Fibroblast of lung (primary cell): ENCODE measurements around the gene SEC14L3. TPM values are rescaled to one million over a fixed set of nuclear protein-coding genes. Genes with fewer than 3 reads are reported as not detected.

ENCODE experiments used
- DNase-seq, 2 donors: peaks; one replicate each; pipeline versions ENCODE4 v3.0.0 to v3.0.0-alpha.2; 2010; ENCODE audit warnings: low read depth in 2 of 2
- H2AFZ ChIP-seq: 2 replicates; pipeline ENCODE4 v1.5.1; 2012; ENCODE audit warnings: low read length, control low read depth, inconsistent platforms
- H3K27ac ChIP-seq: 2 replicates; pipeline ENCODE4 v1.5.1; 2011; ENCODE audit warnings: low read length, control low read depth; ENCODE audit not compliant: insufficient read depth
- H3K27me3 ChIP-seq: 2 replicates; pipeline ENCODE4 v1.5.1; 2011; ENCODE audit warnings: mild to moderate bottlenecking, low read length; ENCODE audit not compliant: control insufficient read depth, insufficient read depth
- H3K36me3 ChIP-seq: 2 replicates; pipeline ENCODE4 v1.5.1; 2011; ENCODE audit warnings: low read length; ENCODE audit not compliant: control insufficient read depth, insufficient read depth
- H3K4me1 ChIP-seq: 2 replicates; pipeline ENCODE4 v1.5.1; 2011; ENCODE audit warnings: low read length; ENCODE audit not compliant: control insufficient read depth, insufficient read depth; ENCODE audit errors: extremely low read depth
- H3K4me2 ChIP-seq: 2 replicates; pipeline ENCODE4 v1.5.1; 2011; ENCODE audit warnings: low read length, control low read depth; ENCODE audit not compliant: insufficient read depth; ENCODE audit errors: extremely low read depth
- H3K4me3 ChIP-seq, 4 experiments: fragments of 200-600 bp in 1 of 4; sonication (generic) in 1 of 4; replicated peaks in 1 of 4; 2 replicates each; pipeline ENCODE4 v1.5.1; 2011 to 2016; ENCODE audit warnings: low read length in 4 of 4, low read depth in 3 of 4, mild to moderate bottlenecking in 3 of 4, control low read depth in 2 of 4, inconsistent platforms in 1 of 4, mixed read lengths in 1 of 4; ENCODE audit not compliant: insufficient read depth in 1 of 4; ENCODE audit errors: control extremely low read depth in 1 of 4
- H3K79me2 ChIP-seq: 2 replicates; pipeline ENCODE4 v1.5.1; 2012; ENCODE audit warnings: mild to moderate bottlenecking, low read length, inconsistent platforms; ENCODE audit not compliant: control insufficient read depth, insufficient read depth
- H3K9ac ChIP-seq: 2 replicates; pipeline ENCODE4 v1.5.1; 2011; ENCODE audit warnings: mild to moderate bottlenecking, low read length, control low read depth; ENCODE audit not compliant: insufficient read depth
- H3K9me3 ChIP-seq: 2 replicates; pipeline ENCODE4 v1.5.1; 2012; ENCODE audit warnings: low read depth, low read length; ENCODE audit not compliant: control insufficient read depth, insufficient read depth
- H4K20me1 ChIP-seq: 2 replicates; pipeline ENCODE4 v1.5.1; 2011; ENCODE audit warnings: low read length; ENCODE audit not compliant: control insufficient read depth, insufficient read depth; ENCODE audit errors: extremely low read depth
- CTCF ChIP-seq, 2 donors: IDR thresholded peaks in 1 of 2; conservative IDR thresholded peaks in 1 of 2; 1 replicate in 1 of 2; 2 replicates in 1 of 2; pipeline ENCODE4 v1.5.1; 2011 to 2012; ENCODE audit warnings: low read length in 2 of 2, control low read depth in 1 of 2, inconsistent platforms in 1 of 2, low read depth in 1 of 2, mild to moderate bottlenecking in 1 of 2
- EZH2 ChIP-seq: IDR thresholded peaks from 2 replicates; pipeline ENCODE4 v1.5.1; 2012; ENCODE audit warnings: low read length, control low read depth, mild to moderate bottlenecking; ENCODE audit errors: missing control alignments
- polyA plus RNA-seq, 2 donors: library from polyadenylated mRNA; depleted of rRNA in 1 of 2; stranded (reverse) in 1 of 2; unstranded in 1 of 2; fragments of >200 nt; gene quantifications; 2 replicates each; pipeline ENCODE4 v1.2.1, GENCODE V29; 2011 to 2012; ENCODE audit warnings: missing spikeins in 1 of 2
- total RNA-seq: library from RNA; depleted of rRNA; stranded (reverse); fragments of >200 nt; gene quantifications from 2 replicates; pipeline ENCODE4 v1.2.1, GENCODE V29; 2014

SEC14L3 gene
- total and polyA plus RNA-seq, 2 donors (not counting 1 experiment from before 2014, with no cell fraction given): not detected

GRCh38 chr22:30491381-30491780 lies 19.6 kb upstream of the SEC14L3 start:
- H3K9ac ChIP-seq: no peak overlapping the region
- TF ChIP-seq EZH2 (no peak), CTCF (conservative IDR thresholded peaks at IDR 0.05 in 1 of 2, IDR thresholded peaks at IDR 0.05 in 1 of 2; ENCODE audit: low read depth in 1 of 2, low read length in 2 of 2) (no peak)
- H3K4me1 ChIP-seq: no peaks in the 10 kb centered on the region
- no peak overlapping the region for H3K27ac ChIP-seq
- H4K20me1 ChIP-seq: no peaks in the 10 kb centered on the region
- H3K4me3 ChIP-seq: no peak overlapping the region
- H3K79me2 ChIP-seq: no peaks in the 10 kb centered on the region
- no peaks in the 10 kb centered on the region for H3K36me3 ChIP-seq
- DNase-seq: no peak
- no peak overlapping the region for H3K4me2 ChIP-seq
- no peaks in the 10 kb centered on the region for H3K9me3 ChIP-seq
- peaks cover 2% of the 10 kb centered on the region for H3K27me3 ChIP-seq
- H2AFZ ChIP-seq: no peak overlapping the region

GRCh38 chr22:30490399-30490798 lies 18.6 kb upstream of the SEC14L3 start:
- Histone ChIP-seq H3K36me3 (no peaks in the 10 kb centered on the region), H4K20me1 (no peaks in the 10 kb centered on the region), H3K9ac (no peak overlapping the region), H3K27me3 (peaks cover 2% of the 10 kb centered on the region), H3K27ac (no peak overlapping the region), H3K4me3 (no peak overlapping the region), H2AFZ (no peak overlapping the region), H3K4me2 (no peak overlapping the region), H3K4me1 (no peaks in the 10 kb centered on the region), H3K79me2 (no peaks in the 10 kb centered on the region), H3K9me3 (no peaks in the 10 kb centered on the region)
- no peak for DNase-seq
- TF ChIP-seq EZH2: no peak
- TF ChIP-seq CTCF (conservative IDR thresholded peaks at IDR 0.05 in 1 of 2, IDR thresholded peaks at IDR 0.05 in 1 of 2; ENCODE audit: low read depth in 1 of 2, low read length in 2 of 2): peak in 1 of 2 donors; percentile 23

- Histone ChIP-seq H2AFZ (no peak overlapping the region), H4K20me1 (no peaks in the 10 kb centered on the region), H3K27me3 (no peaks in the 10 kb centered on the region), H3K27ac (no peak overlapping the region), H3K4me3 (no peak overlapping the region), H3K36me3 (no peaks in the 10 kb centered on the region), H3K9me3 (no peaks in the 10 kb centered on the region), H3K4me1 (no peaks in the 10 kb centered on the region), H3K79me2 (no peaks in the 10 kb centered on the region), H3K4me2 (no peak overlapping the region), H3K9ac (no peak overlapping the region)
- TF ChIP-seq CTCF (conservative IDR thresholded peaks at IDR 0.05 in 1 of 2, IDR thresholded peaks at IDR 0.05 in 1 of 2; ENCODE audit: low read depth in 1 of 2, low read length in 2 of 2): no peak
- TF ChIP-seq EZH2: no peak
- DNase-seq: no peak
Measured at GRCh38 chr22:30488121-30488520, 16.3 kb upstream of the SEC14L3 start.
